MM.1S (cell line): ENCODE data around the gene REG4.

Experiments used
- DNase-seq: peaks from one replicate; pipeline ENCODE4 v3.0.0-alpha.2; 2015
- H2AFZ ChIP-seq: fragments of 300-600 bp; sonication (generic); 2 replicates; pipeline ENCODE4 v1.6.0; 2016; ENCODE audit warnings: antibody characterized with exemption, low read length
- H3F3A ChIP-seq: fragments of 300-600 bp; sonication (generic); 2 replicates; pipeline ENCODE4 v1.6.1; 2016; ENCODE audit warnings: mild to moderate bottlenecking, antibody characterized with exemption, low read length, moderate library complexity, mixed read lengths; ENCODE audit not compliant: insufficient read depth
- H3K27ac ChIP-seq: fragments of 300-600 bp; sonication (generic); 2 replicates; pipeline ENCODE4 v1.5.1; 2016; ENCODE audit warnings: mild to moderate bottlenecking, low read length
- H3K27me3 ChIP-seq: fragments of 300-600 bp; sonication (generic); replicated peaks from 2 replicates; pipeline ENCODE4 v1.6.0; 2016; ENCODE audit warnings: low read length; ENCODE audit not compliant: insufficient read depth
- H3K36me3 ChIP-seq: fragments of 300-600 bp; sonication (generic); replicated peaks from 2 replicates; pipeline ENCODE4 v1.6.1; 2016; ENCODE audit warnings: mild to moderate bottlenecking, low read length, mixed read lengths; ENCODE audit not compliant: insufficient read depth
- H3K4me1 ChIP-seq: fragments of 300-600 bp; sonication (generic); 2 replicates; pipeline ENCODE4 v1.6.1; 2016; ENCODE audit warnings: low read length, mixed read lengths
- H3K4me2 ChIP-seq: fragments of 300-600 bp; sonication (generic); 2 replicates; pipeline ENCODE4 v1.6.0; 2016; ENCODE audit warnings: low read depth, low read length
- H3K4me3 ChIP-seq: fragments of 300-600 bp; sonication (generic); 2 replicates; pipeline ENCODE4 v1.5.1; 2016; ENCODE audit warnings: low read length, mixed read lengths
- H3K79me2 ChIP-seq: fragments of 300-600 bp; sonication (generic); 2 replicates; pipeline ENCODE4 v1.6.1; 2016; ENCODE audit warnings: mixed run types, low read length, mixed read lengths
- H3K9ac ChIP-seq: fragments of 300-600 bp; sonication (generic); 2 replicates; pipeline ENCODE4 v1.6.1; 2016; ENCODE audit warnings: low read length, mixed read lengths
- H3K9me2 ChIP-seq: fragments of 300-600 bp; sonication (generic); replicated peaks from 2 replicates; pipeline ENCODE4 v1.6.1; 2016; ENCODE audit warnings: mild to moderate bottlenecking, low read length, mixed read lengths; ENCODE audit not compliant: insufficient read depth
- H3K9me3 ChIP-seq: fragments of 300-600 bp; sonication (generic); replicated peaks from 2 replicates; pipeline ENCODE4 v1.6.1; 2016; ENCODE audit warnings: mild to moderate bottlenecking, low read length, mixed read lengths; ENCODE audit not compliant: insufficient read depth
- H4K20me1 ChIP-seq: fragments of 300-600 bp; sonication (generic); 2 replicates; pipeline ENCODE4 v1.6.1; 2016; ENCODE audit warnings: mild to moderate bottlenecking, low read length, moderate library complexity, mixed read lengths; ENCODE audit not compliant: insufficient read depth
- EZH2 ChIP-seq: fragments of 300-600 bp; sonication (generic); optimal IDR thresholded peaks from 2 replicates; pipeline ENCODE3; 2017; ENCODE audit warnings: low read depth, mild to moderate bottlenecking, antibody characterized with exemption, low read length, mixed read lengths
- EZH2phosphoT487 ChIP-seq: fragments of 300-600 bp; sonication (generic); IDR thresholded peaks from 2 replicates; pipeline ENCODE4 v1.6.1; 2018; ENCODE audit warnings: antibody characterized with exemption, low read length
- TF ChIP-seq, protein P1 (sequence below): fragments of 300-600 bp; sonication (generic); IDR thresholded peaks from 2 replicates; pipeline ENCODE4 v1.5.1; 2016; ENCODE audit warnings: antibody characterized with exemption, low read length, mixed read lengths

Gene REG4

GRCh38 chr1:119772298-119772697 lies 39.0 kb downstream of the REG4 start:
- H3K9me2 ChIP-seq: no peaks in the 10 kb centered on the region
- H3F3A ChIP-seq: no peaks in the 10 kb centered on the region
- no peak for TF ChIP-seq EZH2
- TF ChIP-seq, protein P1, sequence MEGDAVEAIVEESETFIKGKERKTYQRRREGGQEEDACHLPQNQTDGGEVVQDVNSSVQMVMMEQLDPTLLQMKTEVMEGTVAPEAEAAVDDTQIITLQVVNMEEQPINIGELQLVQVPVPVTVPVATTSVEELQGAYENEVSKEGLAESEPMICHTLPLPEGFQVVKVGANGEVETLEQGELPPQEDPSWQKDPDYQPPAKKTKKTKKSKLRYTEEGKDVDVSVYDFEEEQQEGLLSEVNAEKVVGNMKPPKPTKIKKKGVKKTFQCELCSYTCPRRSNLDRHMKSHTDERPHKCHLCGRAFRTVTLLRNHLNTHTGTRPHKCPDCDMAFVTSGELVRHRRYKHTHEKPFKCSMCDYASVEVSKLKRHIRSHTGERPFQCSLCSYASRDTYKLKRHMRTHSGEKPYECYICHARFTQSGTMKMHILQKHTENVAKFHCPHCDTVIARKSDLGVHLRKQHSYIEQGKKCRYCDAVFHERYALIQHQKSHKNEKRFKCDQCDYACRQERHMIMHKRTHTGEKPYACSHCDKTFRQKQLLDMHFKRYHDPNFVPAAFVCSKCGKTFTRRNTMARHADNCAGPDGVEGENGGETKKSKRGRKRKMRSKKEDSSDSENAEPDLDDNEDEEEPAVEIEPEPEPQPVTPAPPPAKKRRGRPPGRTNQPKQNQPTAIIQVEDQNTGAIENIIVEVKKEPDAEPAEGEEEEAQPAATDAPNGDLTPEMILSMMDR: no peak
- TF ChIP-seq EZH2phosphoT487: no peak
- DNase-seq: no peak
- no peak overlapping the region for H3K4me2 ChIP-seq
- H3K79me2 ChIP-seq: no peaks in the 10 kb centered on the region
- no peak overlapping the region for H3K4me3 ChIP-seq
- H3K9ac ChIP-seq: no peak overlapping the region
- no peaks in the 10 kb centered on the region for H4K20me1 ChIP-seq
- H2AFZ ChIP-seq: no peak overlapping the region
- H3K27ac ChIP-seq: no peak overlapping the region
- no peaks in the 10 kb centered on the region for H3K27me3 ChIP-seq
- no peaks in the 10 kb centered on the region for H3K36me3 ChIP-seq
- H3K4me1 ChIP-seq: no peaks in the 10 kb centered on the region
- no peaks in the 10 kb centered on the region for H3K9me3 ChIP-seq

- Histone ChIP-seq H3K9me2 (no peaks in the 10 kb centered on the region), H3K9me3 (no peaks in the 10 kb centered on the region), H3K4me2 (no peak overlapping the region), H3K4me3 (no peak overlapping the region), H3K27ac (no peak overlapping the region), H2AFZ (no peak overlapping the region), H3K27me3 (no peaks in the 10 kb centered on the region), H3F3A (no peaks in the 10 kb centered on the region), H3K36me3 (no peaks in the 10 kb centered on the region), H3K4me1 (no peaks in the 10 kb centered on the region), H4K20me1 (no peaks in the 10 kb centered on the region), H3K9ac (no peak overlapping the region), H3K79me2 (no peaks in the 10 kb centered on the region)
- TF ChIP-seq, protein P1: no peak
- no peak for TF ChIP-seq EZH2
- no peak for TF ChIP-seq EZH2phosphoT487
- DNase-seq: no peak
These were observed 39.5 kb downstream of the REG4 start for GRCh38 chr1:119771770-119772169.

- no peaks in the 10 kb centered on the region for H3F3A ChIP-seq
- no peak overlapping the region for H3K27ac ChIP-seq
- H3K27me3 ChIP-seq: no peaks in the 10 kb centered on the region
- no peak overlapping the region for H3K4me3 ChIP-seq
- H3K4me2 ChIP-seq: no peak overlapping the region
- no peaks in the 10 kb centered on the region for H3K9me3 ChIP-seq
- no peaks in the 10 kb centered on the region for H3K36me3 ChIP-seq
- H3K9ac ChIP-seq: no peak overlapping the region
- H3K9me2 ChIP-seq: no peaks in the 10 kb centered on the region
- no peak overlapping the region for H2AFZ ChIP-seq
- no peak for DNase-seq
- H4K20me1 ChIP-seq: no peaks in the 10 kb centered on the region
- no peaks in the 10 kb centered on the region for H3K79me2 ChIP-seq
- TF ChIP-seq, protein P1: no peak
- TF ChIP-seq EZH2phosphoT487: no peak
- TF ChIP-seq EZH2: no peak
- no peaks in the 10 kb centered on the region for H3K4me1 ChIP-seq
These were observed 40.2 kb downstream of the REG4 start for GRCh38 chr1:119771016-119771415.
